NCI-H524 treated with DMSO at 0.1 percent for 48 hours (cell line): ENCODE data around the gene SNRK.
"Not testable (repeated sequence)": the region's sequence is repeated elsewhere in the genome, so short reads cannot be mapped to it uniquely, and the experiment has no call there.

Source experiments
- DNase-seq: peaks from one replicate; lab custom pipeline; 2025; lab: John Stamatoyannopoulos, UW

SNRK gene

GRCh38 chr3:43346978-43347749 is 60.8 kb downstream of the SNRK start:
- DNase-seq: no peak

DNA sequence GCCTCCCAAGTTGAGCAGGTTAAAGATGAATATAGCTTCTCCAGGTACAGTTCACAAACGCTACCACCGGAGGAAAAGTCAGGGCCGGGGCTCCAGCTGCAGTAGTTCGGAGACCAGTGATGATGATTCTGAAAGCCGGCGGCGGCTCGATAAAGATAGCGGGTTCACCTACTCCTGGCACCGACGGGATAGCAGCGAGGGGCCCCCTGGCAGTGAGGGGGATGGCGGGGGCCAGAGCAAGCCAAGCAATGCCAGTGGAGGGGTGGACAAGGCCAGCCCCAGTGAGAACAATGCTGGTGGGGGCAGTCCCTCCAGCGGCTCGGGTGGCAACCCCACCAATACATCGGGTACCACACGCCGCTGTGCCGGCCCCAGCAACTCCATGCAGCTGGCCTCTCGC is 61.4 kb downstream of the SNRK start:
- no peak for DNase-seq

DNA sequence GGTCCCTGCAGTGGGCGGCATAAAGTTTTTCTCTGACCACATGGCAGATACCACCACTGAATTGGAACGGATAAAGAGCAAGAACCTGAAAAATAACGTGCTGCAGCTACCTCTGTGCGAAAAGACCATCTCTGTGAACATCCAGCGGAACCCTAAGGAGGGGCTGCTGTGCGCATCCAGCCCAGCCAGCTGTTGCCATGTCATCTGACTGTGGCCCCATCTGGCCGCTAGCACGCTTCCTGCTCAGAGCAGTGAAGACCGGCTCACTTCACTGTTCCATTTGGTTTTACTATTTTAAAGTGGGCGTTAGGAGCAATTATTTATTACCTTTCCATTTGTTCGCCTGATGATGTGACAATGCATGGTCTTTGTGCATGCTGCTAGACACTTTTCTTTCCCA is 62.0 kb downstream of the SNRK start:
- DNase-seq: no peak

GRCh38 chr3:43348852-43349574 is 62.7 kb downstream of the SNRK start:
- no peak for DNase-seq

GRCh38 chr3:43349716-43350115 is 63.4 kb downstream of the SNRK start:
- DNase-seq: no peak

DNA sequence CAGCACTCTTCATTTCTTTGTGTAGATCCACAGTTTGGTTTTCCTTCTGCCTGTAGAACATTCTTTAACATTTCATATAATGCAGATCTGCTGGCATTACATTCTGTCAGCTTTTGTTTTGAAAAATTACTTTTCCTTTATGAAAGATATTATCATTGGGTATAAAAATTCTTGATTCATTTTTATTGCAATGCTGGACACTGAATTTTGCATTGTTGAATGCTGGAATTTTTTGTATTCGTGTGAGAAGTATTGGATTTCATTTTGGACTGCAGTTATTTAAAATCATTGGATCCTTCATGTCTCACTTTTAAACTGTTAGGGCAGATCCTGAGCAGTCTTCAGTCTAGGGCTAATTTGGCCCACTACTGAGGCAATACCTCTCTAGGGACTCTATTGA is 67.1 kb downstream of the SNRK start:
- no peak for DNase-seq

DNA sequence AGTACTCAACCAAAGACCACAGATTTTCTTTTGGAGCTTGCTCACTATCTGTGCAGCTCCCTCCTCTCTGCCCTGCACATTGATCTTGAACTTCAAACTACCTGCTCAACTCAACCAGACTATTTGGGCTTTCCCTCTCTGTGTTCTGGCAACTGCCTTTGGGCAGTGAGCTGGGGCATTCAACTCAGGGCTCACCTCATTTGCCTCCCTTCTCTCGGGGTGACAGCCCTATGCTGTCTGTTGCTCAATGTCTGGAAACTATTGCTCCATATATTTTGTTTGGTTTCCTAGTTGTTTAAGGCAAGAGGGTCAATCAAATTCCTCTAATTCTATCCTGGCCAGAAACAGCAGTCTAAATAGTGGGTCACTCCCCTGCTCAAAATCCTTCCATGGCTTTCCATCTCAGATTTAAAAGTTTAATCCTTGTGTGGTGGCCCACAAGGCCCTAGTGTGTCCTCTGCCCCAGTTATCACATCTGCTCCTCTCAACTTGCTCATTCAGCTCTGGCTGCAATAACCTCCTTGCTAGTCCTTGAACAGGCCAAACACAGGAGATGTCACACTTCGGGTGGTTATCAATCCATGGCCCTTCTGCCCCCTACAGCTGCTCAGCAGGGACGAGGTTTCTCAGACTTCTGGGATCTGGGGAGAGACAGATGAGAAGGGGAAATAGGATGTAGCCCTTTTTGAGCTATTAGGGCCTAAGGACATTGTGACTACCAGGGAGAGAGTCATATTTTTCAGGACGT is 67.8 kb downstream of the SNRK start:
- no peak for DNase-seq

DNA sequence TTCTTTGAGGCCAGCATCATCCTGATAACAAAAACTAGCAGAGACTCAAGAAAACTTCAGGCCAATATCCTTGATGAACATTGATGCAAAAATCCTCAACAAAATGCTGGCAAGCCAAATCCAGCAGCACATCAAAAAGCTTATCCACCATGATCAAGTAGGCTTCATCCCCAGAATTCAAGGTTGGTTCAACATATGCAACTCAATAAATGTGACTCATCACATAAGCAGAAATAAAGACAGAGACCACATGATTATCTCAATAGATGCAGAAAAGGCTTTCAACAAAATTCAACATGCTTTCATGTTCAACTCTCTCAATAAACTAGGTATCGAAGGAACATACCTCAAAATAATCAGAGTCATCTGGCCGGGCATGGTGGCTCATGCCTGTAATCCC is 69.7 kb downstream of the SNRK start:
- DNase-seq: not testable (repeated sequence)

DNA sequence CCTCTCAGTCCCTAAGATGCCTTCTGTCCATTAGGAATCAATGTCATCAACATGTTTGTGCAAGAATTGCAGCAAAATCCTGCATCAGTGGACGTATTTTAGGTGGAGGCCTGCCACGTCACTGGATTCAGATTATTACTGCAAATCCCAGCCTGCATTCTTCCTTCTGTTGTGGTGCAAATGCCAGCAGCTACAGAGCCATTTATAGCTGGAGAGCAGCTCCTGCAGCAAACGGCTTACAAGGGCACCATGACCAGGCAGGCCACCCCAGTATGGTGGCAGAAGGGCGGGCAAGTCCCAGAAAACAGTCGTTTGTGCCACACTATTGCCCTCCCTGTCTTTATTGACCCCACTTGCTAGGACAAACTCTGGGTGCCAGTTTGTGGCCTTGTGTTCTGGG is 74.7 kb downstream of the SNRK start:
- DNase-seq: no peak

- DNase-seq: no peak
These were observed 75.8 kb downstream of the SNRK start for GRCh38 chr3:43362183-43362582.

DNA sequence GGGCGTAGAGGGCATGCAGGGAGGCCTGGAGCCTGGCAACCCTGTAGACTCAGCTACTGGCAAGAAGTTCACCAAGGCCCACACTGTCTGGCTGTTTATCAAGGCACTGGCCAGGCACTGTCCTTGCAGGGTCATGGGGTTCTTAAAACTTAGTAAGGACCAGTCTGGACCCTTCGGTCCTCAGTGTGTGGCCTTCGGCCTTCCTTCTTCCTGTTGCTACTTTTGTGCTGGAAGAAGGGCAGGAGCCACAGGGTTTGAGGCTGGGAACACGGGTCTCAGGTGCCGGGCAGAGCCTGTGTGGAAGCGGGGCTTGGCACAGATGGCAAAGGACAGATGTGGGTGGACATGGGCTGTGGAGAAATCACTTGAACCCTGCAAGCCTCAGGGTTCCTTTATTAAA is 76.6 kb downstream of the SNRK start:
- DNase-seq: no peak

DNA sequence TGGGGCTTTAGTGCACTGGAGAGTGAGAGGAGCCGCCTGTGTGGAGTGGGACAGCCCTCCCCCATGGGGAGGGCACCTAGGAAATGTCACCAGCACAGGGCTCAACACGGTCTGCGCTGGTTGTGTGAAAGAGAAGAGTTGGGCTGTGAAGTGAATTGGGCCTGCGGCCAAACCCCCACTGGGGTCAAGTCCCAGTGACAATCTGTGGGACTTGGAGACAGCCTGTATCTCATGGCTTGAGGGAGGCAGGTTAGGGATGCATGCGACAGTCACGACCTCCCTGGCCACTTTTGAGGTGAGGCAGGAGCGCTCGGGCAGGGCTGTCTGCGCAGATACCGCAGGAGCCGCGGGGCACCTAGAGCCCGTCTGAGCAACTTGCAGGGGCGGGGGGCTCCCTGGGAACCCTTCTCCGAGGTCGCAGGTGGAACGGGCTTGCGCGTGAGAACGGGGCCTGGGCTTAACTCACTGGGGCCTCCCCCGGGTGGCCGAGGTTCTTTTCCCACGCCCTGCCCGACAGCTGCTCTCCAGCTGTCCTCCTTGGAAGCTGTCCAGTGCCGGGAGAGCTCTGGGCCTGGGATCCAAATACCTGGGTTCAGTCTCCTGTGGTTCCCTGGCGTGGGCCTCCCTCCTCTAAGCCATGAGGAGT is 77.4 kb downstream of the SNRK start:
- DNase-seq: no peak

DNA sequence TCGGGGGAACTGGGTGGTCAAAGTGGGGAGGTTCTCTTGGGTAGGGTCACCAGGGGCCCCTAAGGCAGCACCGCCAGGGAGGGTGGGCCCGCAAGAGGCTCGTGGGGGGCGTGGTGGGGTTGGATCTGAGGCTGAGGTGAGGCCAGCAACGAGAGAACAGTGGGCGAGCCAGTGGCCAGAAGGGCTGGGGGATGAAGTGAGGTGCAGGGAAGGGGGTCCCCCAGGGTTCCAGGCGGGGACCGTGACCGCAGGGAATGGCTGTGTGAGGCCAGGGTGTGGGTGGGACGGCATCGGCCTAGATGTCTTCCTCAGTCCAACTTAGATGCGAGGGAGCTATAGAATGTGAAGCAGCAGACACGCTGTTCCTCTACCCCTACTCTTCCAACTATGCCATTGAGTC is 78.2 kb downstream of the SNRK start:
- DNase-seq: no peak

DNA sequence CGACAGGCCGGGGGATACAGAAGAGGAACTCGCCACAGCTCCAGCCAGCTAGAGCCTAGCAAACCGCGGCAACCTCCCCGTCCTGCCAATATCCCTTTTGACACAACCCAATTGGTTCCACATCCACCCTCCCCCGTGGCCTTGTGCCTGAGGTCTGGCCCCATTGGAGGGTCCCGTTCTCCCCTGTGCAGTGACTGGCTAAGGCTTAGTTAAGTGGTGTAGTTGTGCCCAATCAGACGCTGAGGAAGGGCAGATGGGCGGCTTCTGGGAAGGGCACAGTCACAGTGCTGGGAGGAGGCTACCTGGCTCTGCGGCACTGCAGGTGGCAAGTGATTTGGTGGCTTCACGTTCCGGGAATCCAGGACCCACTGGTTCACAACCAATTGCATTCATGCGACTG is 78.6 kb downstream of the SNRK start:
- peak; percentile 3 for DNase-seq

DNA sequence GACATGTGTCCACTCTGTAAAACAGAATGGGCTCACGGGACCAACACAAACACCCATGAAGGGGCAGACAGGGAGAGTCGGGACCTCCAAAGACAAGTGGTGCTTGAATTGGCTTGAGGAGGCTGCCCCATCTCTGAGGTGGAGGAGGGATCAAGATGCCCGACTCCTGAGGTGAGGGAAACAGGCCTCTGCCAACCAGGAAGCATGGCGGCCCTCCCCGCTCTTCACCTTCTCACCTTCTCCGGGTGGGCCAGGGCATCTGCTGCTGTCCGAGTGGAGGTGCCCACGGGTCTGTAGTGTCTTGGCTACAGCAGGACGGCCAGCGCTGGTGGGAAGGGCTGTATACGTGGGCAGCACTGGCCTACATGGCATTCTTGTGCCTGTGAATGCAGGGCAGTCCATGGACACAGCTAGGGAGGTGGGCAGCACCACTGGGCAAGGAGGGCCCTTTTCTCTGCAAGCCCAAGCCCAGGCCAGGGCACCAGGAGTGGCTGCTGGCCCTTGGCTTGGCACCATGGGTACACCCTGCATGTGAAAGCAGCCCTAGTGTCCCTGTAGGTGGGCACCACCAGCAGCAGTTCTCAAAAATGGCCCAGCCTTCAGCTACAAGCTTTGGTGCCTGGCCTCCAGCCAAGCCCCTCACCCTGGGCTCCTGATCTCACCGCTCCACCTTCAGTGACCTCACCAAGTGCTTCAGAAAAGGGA is 79.4 kb downstream of the SNRK start:
- no peak for DNase-seq

GRCh38 chr3:43366481-43366880 is 80.1 kb downstream of the SNRK start:
- DNase-seq: no peak

- DNase-seq: no peak
These were observed 80.5 kb downstream of the SNRK start for GRCh38 chr3:43366885-43367284.

DNA sequence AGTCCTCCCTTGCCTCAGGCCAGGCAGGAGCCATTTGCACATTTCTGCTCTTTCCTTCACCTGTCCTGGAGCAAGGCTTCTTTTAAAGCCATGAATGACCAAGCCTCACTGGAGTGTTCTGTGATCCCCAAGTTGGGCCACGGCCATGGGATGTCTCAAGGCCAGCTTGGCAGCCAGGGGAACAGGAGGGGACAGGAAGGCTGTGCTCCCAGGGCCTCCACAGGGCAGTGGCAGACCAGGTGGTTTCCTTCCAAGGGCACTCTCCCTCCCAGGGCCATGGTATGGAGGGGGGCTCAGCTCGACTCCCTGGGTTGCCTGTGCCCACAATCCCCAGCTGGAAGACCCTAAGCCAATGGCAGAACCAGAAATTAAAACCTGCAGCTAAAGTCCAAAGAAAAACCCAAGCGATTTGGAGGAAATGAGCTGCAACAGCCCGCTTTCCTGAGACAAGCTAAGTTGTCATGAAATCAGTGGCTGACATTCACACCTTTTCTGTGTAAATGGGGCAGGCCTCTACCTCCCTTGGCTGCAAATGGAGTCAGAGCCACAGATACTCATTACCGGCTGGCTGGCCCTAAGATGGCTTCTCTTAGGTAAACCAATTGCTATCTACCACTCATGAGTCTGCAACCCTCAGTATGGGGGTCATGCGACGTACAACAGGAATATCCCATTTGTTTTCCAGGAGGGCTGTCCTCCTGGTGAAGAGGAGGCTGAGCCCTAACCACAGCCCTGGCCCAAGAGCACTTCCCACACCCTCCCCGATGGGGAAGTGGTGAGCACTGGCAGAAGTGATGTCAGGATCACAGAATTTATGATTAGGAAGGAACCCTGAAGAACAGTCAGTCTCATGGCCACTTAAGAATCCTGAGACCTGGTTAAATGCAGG is 83.3 kb downstream of the SNRK start:
- DNase-seq: no peak

DNA sequence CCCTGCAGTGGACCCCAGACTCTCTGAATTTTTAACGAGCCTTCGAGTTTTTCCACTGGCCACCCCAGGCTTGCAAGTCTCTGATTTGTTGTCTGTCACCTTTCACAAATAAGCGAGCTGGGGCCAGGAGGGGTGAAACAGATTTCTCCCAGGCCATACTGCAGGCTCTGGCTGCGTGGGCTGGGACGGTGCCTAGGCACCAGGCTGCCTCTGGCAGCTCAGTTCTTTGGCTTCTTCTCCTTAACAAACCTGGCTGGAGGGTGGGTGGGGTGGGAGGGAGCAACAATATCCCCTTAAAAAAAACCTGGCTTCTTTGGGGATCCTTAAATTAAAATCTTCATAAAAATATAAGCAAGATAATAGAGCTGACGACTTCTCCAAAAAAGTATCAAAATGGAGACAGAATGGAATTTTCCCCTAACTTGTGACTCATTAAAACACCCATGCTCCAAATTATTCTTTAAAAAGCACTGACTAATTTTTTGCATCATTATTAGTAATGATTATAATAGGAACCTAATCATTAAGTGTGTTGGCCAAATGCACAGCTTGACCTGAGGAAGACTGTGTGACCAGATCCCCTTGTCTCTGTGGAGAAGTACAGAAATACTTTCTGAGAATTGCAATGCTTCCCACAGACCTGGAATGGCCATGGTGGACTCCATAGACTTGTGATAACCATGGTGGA is 84.1 kb downstream of the SNRK start:
- no peak for DNase-seq

GRCh38 chr3:43371494-43371893 is 85.2 kb downstream of the SNRK start:
- no peak for DNase-seq
